GM18909 (cell line): ENCODE results near the gene ARHGAP31.
"Not testable (repeated sequence)": the region's sequence is repeated elsewhere in the genome, so short reads cannot be mapped to it uniquely, and the experiment has no call there.

Experiments
- ATAC-seq: cut with Tn5 transposase; IDR thresholded peaks from one replicate; pipeline ENCODE4 v1.9.1; 2021; ENCODE audit warnings: mild to moderate bottlenecking; ENCODE audit not compliant: unreplicated experiment, poor library complexity

The ARHGAP31 gene

GRCh38 chr3:119346076-119346496 is 51.9 kb downstream of the ARHGAP31 start:
- ATAC-seq = no peak

- ATAC-seq = no peak
Observed at GRCh38 chr3:119347036-119347435, 52.9 kb downstream of the ARHGAP31 start.

GRCh38 chr3:119349354-119350041 is 55.3 kb downstream of the ARHGAP31 start:
- ATAC-seq = no peak

- ATAC-seq = no peak
Observed at GRCh38 chr3:119350114-119350513, 55.9 kb downstream of the ARHGAP31 start.

- ATAC-seq = no peak
Observed at GRCh38 chr3:119351581-119351980, 57.4 kb downstream of the ARHGAP31 start.

- peak; percentile 98 for ATAC-seq
Observed at GRCh38 chr3:119352034-119352609, 57.9 kb downstream of the ARHGAP31 start.

GRCh38 chr3:119352863-119353527 is 58.8 kb downstream of the ARHGAP31 start:
- peak; percentile 45 for ATAC-seq

GRCh38 chr3:119355608-119356007 is 61.4 kb downstream of the ARHGAP31 start:
- ATAC-seq = not testable (repeated sequence)

GRCh38 chr3:119356646-119357045 is 62.5 kb downstream of the ARHGAP31 start:
- no peak for ATAC-seq

GRCh38 chr3:119357190-119357589 is 63.0 kb downstream of the ARHGAP31 start:
- ATAC-seq = no peak

- ATAC-seq = peak; percentile 76
Observed at GRCh38 chr3:119359476-119360326, 65.5 kb downstream of the ARHGAP31 start.

GRCh38 chr3:119360736-119361462 is 66.7 kb downstream of the ARHGAP31 start:
- ATAC-seq = no peak

- no peak for ATAC-seq
Observed at GRCh38 chr3:119362010-119362409, 67.8 kb downstream of the ARHGAP31 start.

- ATAC-seq = no peak
Observed at GRCh38 chr3:119362940-119363725, 69.0 kb downstream of the ARHGAP31 start.

GRCh38 chr3:119364401-119364800 is 70.2 kb downstream of the ARHGAP31 start:
- ATAC-seq = no peak

GRCh38 chr3:119365418-119365817 is 71.2 kb downstream of the ARHGAP31 start:
- ATAC-seq = no peak

- ATAC-seq = no peak
Observed at GRCh38 chr3:119367000-119367399, 72.8 kb downstream of the ARHGAP31 start.

- no peak for ATAC-seq
Observed at GRCh38 chr3:119368298-119368697, 74.1 kb downstream of the ARHGAP31 start.

GRCh38 chr3:119371786-119372185 is 77.6 kb downstream of the ARHGAP31 start:
- not testable (repeated sequence) for ATAC-seq
